Measurements from ENCODE around the gene DOCK7. TPM values are rescaled to one million over a fixed set of nuclear protein-coding genes. Genes with fewer than 3 reads are reported as not detected.
"Not testable (repeated sequence)": the region's sequence is repeated elsewhere in the genome, so short reads cannot be mapped to it uniquely, and the experiment has no call there.

DOCK7 gene
- total RNA-seq, 1 donor from 2014 or later: 28.5 TPM

GRCh38 chr1:62610588-62610987, 77.6 kb downstream of the DOCK7 start:
- not testable (repeated sequence) for DNase-seq (ENCODE audit: low read depth in 2 of 2)

- no peak for DNase-seq (ENCODE audit: low read depth in 2 of 2)
Measured at GRCh38 chr1:62608905-62609304, 79.3 kb downstream of the DOCK7 start.

- no peak for DNase-seq (ENCODE audit: low read depth in 2 of 2)
Measured at GRCh38 chr1:62601457-62601856, 86.7 kb downstream of the DOCK7 start.

GRCh38 chr1:62599044-62599443, 89.1 kb downstream of the DOCK7 start:
- DNase-seq (ENCODE audit: low read depth in 2 of 2): no peak

- DNase-seq (ENCODE audit: low read depth in 2 of 2): no peak
Measured at GRCh38 chr1:62597281-62597680, 90.9 kb downstream of the DOCK7 start, which contains the start of gene ANGPTL3. TSS of gene ANGPTL3 (plus strand) at chr1:62597520. CDS start at chr1:62597567, 47 bp downstream.

- no peak for DNase-seq (ENCODE audit: low read depth in 2 of 2)
Measured at GRCh38 chr1:62595647-62596046, 92.5 kb downstream of the DOCK7 start.

- no peak for DNase-seq (ENCODE audit: low read depth in 2 of 2)
Measured at GRCh38 chr1:62593825-62594394, 94.3 kb downstream of the DOCK7 start.

- no peak for DNase-seq (ENCODE audit: low read depth in 2 of 2)
Measured at GRCh38 chr1:62590970-62591368, 97.2 kb downstream of the DOCK7 start.

- no peak for DNase-seq (ENCODE audit: low read depth in 2 of 2)
Measured at GRCh38 chr1:62590255-62590969, 97.8 kb downstream of the DOCK7 start.

GRCh38 chr1:62589321-62589720, 98.9 kb downstream of the DOCK7 start:
- DNase-seq (ENCODE audit: low read depth in 2 of 2): no peak

- DNase-seq (ENCODE audit: low read depth in 2 of 2): no peak
Measured at GRCh38 chr1:62588000-62588399, 100.2 kb downstream of the DOCK7 start.

GRCh38 chr1:62585469-62586155, 102.6 kb downstream of the DOCK7 start:
- no peak for DNase-seq (ENCODE audit: low read depth in 2 of 2)

GRCh38 chr1:62573675-62574074, 114.5 kb downstream of the DOCK7 start:
- DNase-seq (ENCODE audit: low read depth in 2 of 2): no peak

GRCh38 chr1:62572476-62572875, 115.7 kb downstream of the DOCK7 start:
- DNase-seq (ENCODE audit: low read depth in 2 of 2): no peak

- DNase-seq (ENCODE audit: low read depth in 2 of 2): not testable (repeated sequence)
Measured at GRCh38 chr1:62571517-62571916, 116.7 kb downstream of the DOCK7 start.

GRCh38 chr1:62567926-62568325, 120.3 kb downstream of the DOCK7 start:
- DNase-seq (ENCODE audit: low read depth in 2 of 2): not testable (repeated sequence)

- DNase-seq (ENCODE audit: low read depth in 2 of 2): not testable (repeated sequence)
Measured at GRCh38 chr1:62567182-62567581, 121.0 kb downstream of the DOCK7 start.

GRCh38 chr1:62561306-62561705, 126.9 kb downstream of the DOCK7 start:
- DNase-seq (ENCODE audit: low read depth in 2 of 2): no peak

- DNase-seq (ENCODE audit: low read depth in 2 of 2): no peak
Measured at GRCh38 chr1:62544570-62544969, 143.6 kb downstream of the DOCK7 start.

- no peak for DNase-seq (ENCODE audit: low read depth in 2 of 2)
Measured at GRCh38 chr1:62541048-62541447, 147.1 kb downstream of the DOCK7 start.

- DNase-seq (ENCODE audit: low read depth in 2 of 2): no peak
Measured at GRCh38 chr1:62539028-62539447, 149.1 kb downstream of the DOCK7 start.

- DNase-seq (ENCODE audit: low read depth in 2 of 2): no peak
Measured at GRCh38 chr1:62536865-62537264, 151.3 kb downstream of the DOCK7 start.
